H9 (cell line): ENCODE data around the gene WDR59. TPM values are rescaled to one million over a fixed set of nuclear protein-coding genes. Genes with fewer than 3 reads are reported as not detected.

Source experiments
- DNase-seq: peaks from one replicate; pipeline ENCODE4 v3.0.0-alpha.2; 2017
- H2AFZ ChIP-seq: one replicate; pipeline ENCODE4 v1.6.1; 2013; ENCODE audit warnings: mild to moderate bottlenecking, low read length, control low read depth, moderate library complexity
- H2AK5ac ChIP-seq: 2 replicates; pipeline ENCODE4 v1.6.1; 2013; ENCODE audit warnings: low read length, control low read depth, mixed read lengths; ENCODE audit not compliant: insufficient read length
- H2BK120ac ChIP-seq: one replicate; pipeline ENCODE4 v1.6.1; 2013; ENCODE audit warnings: low read depth, mild to moderate bottlenecking, low read length, control low read depth, inconsistent platforms; ENCODE audit not compliant: poor library complexity, severe bottlenecking
- H2BK12ac ChIP-seq: 2 replicates; pipeline ENCODE4 v1.6.1; 2013; ENCODE audit warnings: low read length, control low read depth, mixed read lengths, low read depth; ENCODE audit not compliant: insufficient read length
- H2BK15ac ChIP-seq: 2 replicates; pipeline ENCODE4 v1.6.1; 2013; ENCODE audit warnings: low read depth, low read length, control low read depth
- H2BK20ac ChIP-seq: one replicate; pipeline ENCODE4 v1.6.1; 2013; ENCODE audit warnings: low read depth, mild to moderate bottlenecking, low read length, control low read depth, inconsistent platforms; ENCODE audit not compliant: poor library complexity, severe bottlenecking
- H2BK5ac ChIP-seq: 2 replicates; pipeline ENCODE4 v1.6.1; 2013; ENCODE audit warnings: low read length, control low read depth, mixed read lengths; ENCODE audit not compliant: insufficient read length
- H3K14ac ChIP-seq: 2 replicates; pipeline ENCODE4 v1.6.1; 2013; ENCODE audit warnings: low read length, control low read depth; ENCODE audit not compliant: insufficient read depth
- H3K18ac ChIP-seq: 2 replicates; pipeline ENCODE4 v1.6.1; 2013; ENCODE audit warnings: low read depth, mild to moderate bottlenecking, mixed read lengths, low read length, control low read depth; ENCODE audit not compliant: insufficient read length
- H3K23ac ChIP-seq: 2 replicates; pipeline ENCODE4 v1.6.1; 2013; ENCODE audit warnings: low read length, control low read depth, mixed read lengths, low read depth; ENCODE audit not compliant: insufficient read length
- H3K23me2 ChIP-seq: 2 replicates; pipeline ENCODE4 v1.6.1; 2013; ENCODE audit warnings: low read depth, mild to moderate bottlenecking, mixed read lengths, low read length, control low read depth; ENCODE audit not compliant: insufficient read length, poor library complexity, severe bottlenecking
- H3K27ac ChIP-seq: 2 replicates; pipeline ENCODE4 v1.5.1; 2013; ENCODE audit warnings: low read length, control low read depth, mixed read lengths, low read depth; ENCODE audit not compliant: insufficient read length
- H3K27me3 ChIP-seq: 2 replicates; pipeline ENCODE4 v1.6.1; 2013; ENCODE audit warnings: low read length, control low read depth, inconsistent platforms; ENCODE audit not compliant: insufficient read depth
- H3K4ac ChIP-seq: 2 replicates; pipeline ENCODE4 v1.6.1; 2013; ENCODE audit warnings: low read depth, mild to moderate bottlenecking, control low read depth, inconsistent platforms, low read length, moderate library complexity
- H3K4me1 ChIP-seq: 2 replicates; pipeline ENCODE4 v1.6.1; 2013; ENCODE audit warnings: low read length, control low read depth, inconsistent platforms; ENCODE audit not compliant: insufficient read depth
- H3K4me2 ChIP-seq: 2 replicates; pipeline ENCODE4 v1.6.1; 2013; ENCODE audit warnings: low read length, control low read depth, mixed read lengths; ENCODE audit not compliant: insufficient read length, insufficient read depth
- H3K56ac ChIP-seq: 2 replicates; pipeline ENCODE4 v1.6.1; 2013; ENCODE audit warnings: low read depth, mild to moderate bottlenecking, mixed read lengths, low read length, control low read depth; ENCODE audit not compliant: insufficient read length
- H3K79me1 ChIP-seq: 2 replicates; pipeline ENCODE4 v1.6.1; 2013; ENCODE audit warnings: low read depth, mild to moderate bottlenecking, moderate library complexity, low read length, control low read depth, inconsistent platforms; ENCODE audit not compliant: insufficient read depth, poor library complexity, severe bottlenecking
- H3K79me2 ChIP-seq: 2 replicates; pipeline ENCODE4 v1.6.1; 2013; ENCODE audit warnings: low read length, control low read depth, inconsistent platforms; ENCODE audit not compliant: insufficient read depth
- H3K9ac ChIP-seq: 2 replicates; pipeline ENCODE4 v1.6.1; 2013; ENCODE audit warnings: low read length, control low read depth, mixed read lengths; ENCODE audit not compliant: insufficient read length; ENCODE audit errors: extremely low read depth
- H3K9me3 ChIP-seq: one replicate; pipeline ENCODE4 v1.6.1; 2013; ENCODE audit warnings: low read depth, low read length, inconsistent platforms; ENCODE audit not compliant: control insufficient read depth
- H3T11ph ChIP-seq: one replicate; pipeline ENCODE4 v1.6.1; 2013; ENCODE audit warnings: mild to moderate bottlenecking, low read length, control low read depth, inconsistent platforms
- H4K20me1 ChIP-seq: one replicate; pipeline ENCODE4 v1.6.1; 2013; ENCODE audit not compliant: control insufficient read depth, insufficient read length, insufficient read depth
- H4K5ac ChIP-seq: 2 replicates; pipeline ENCODE4 v1.6.1; 2013; ENCODE audit warnings: low read depth, mild to moderate bottlenecking, mixed read lengths, low read length, control low read depth; ENCODE audit not compliant: insufficient read length
- H4K8ac ChIP-seq: replicated peaks from 2 replicates; pipeline ENCODE4 v1.6.1; 2013; ENCODE audit warnings: low read length, control low read depth, mixed read lengths, low read depth; ENCODE audit not compliant: insufficient read length
- H4K91ac ChIP-seq: 2 replicates; pipeline ENCODE4 v1.6.1; 2013; ENCODE audit warnings: low read depth, mild to moderate bottlenecking, moderate library complexity, mixed read lengths, low read length, control low read depth; ENCODE audit not compliant: insufficient read length
- H3K27ac Mint-ChIP-seq, 3 experiments: 2 replicates in 2 of 3; 3 replicates in 1 of 3; pipeline ENCODE4 v1.8.0; 2020 to 2021; ENCODE audit warnings: mixed read lengths in 3 of 3, mild to moderate bottlenecking in 1 of 3, moderate library complexity in 1 of 3
- H3K27me3 Mint-ChIP-seq: 2 replicates; pipeline ENCODE4 v1.8.0; 2021; ENCODE audit warnings: low read depth, mild to moderate bottlenecking, moderate library complexity, mixed read lengths
- H3K36me3 Mint-ChIP-seq, 3 experiments: 2 replicates in 2 of 3; 3 replicates in 1 of 3; pipeline ENCODE4 v1.8.0; 2020 to 2021; ENCODE audit warnings: low read depth in 3 of 3, mixed read lengths in 3 of 3; ENCODE audit not compliant: insufficient read depth in 1 of 3
- H3K4me1 Mint-ChIP-seq, 2 experiments: 2 replicates each; pipeline ENCODE4 v1.8.0; 2020; ENCODE audit warnings: mixed read lengths in 2 of 2
- H3K4me3 Mint-ChIP-seq, 2 experiments: 2 replicates in 1 of 2; 3 replicates in 1 of 2; pipeline ENCODE4 v1.8.0; 2020 to 2021; ENCODE audit warnings: mild to moderate bottlenecking in 2 of 2, mixed read lengths in 2 of 2, moderate library complexity in 1 of 2
- H3K9me3 Mint-ChIP-seq, 2 experiments: 2 replicates in 1 of 2; 3 replicates in 1 of 2; pipeline ENCODE4 v1.8.0; 2020; ENCODE audit warnings: mild to moderate bottlenecking in 2 of 2, mixed read lengths in 2 of 2, moderate library complexity in 1 of 2
- WGBS: extraction: QIAGEN DNeasy Blood & Tissue Kit; methylation state at CpG from one replicate; pipeline ENCODE4 v1.1.7; 2013; ENCODE audit warnings: missing lambda C conversion rate, low lambda C conversion rate, mixed read lengths; ENCODE audit not compliant: insufficient read length; ENCODE audit errors: extremely low coverage; 5-methylcytosine and 5-hydroxymethylcytosine counted together
- total RNA-seq: library from RNA; stranded (reverse); gene quantifications from 2 replicates; pipeline ENCODE4 v1.2.1, GENCODE V29; 2021
- TF ChIP-seq, protein P1 (sequence below): fragments of 200-600 bp; sonication (generic); conservative IDR thresholded peaks from 3 replicates; pipeline ENCODE4 v1.8.0; 2021; ENCODE audit warnings: antibody characterized with exemption, mild to moderate bottlenecking

Gene WDR59
- total RNA-seq, 1 experiment from 2014 or later = 97.5 TPM

GRCh38 chr16:75025761-75026160, 40.8 kb upstream of the WDR59 start:
- no peak overlapping the region for H3K18ac ChIP-seq

More at GRCh38 chr16:75025761-75026160, 40.8 kb upstream of the WDR59 start:
- Histone ChIP-seq H4K8ac (no peak overlapping the region), H2AK5ac (no peak overlapping the region), H3K14ac (no peak overlapping the region), H3K4me1 (peaks cover 6% of the 10 kb centered on the region; the same call in 1 of the 2 replicates), H3K79me1 (peaks cover 4% of the 10 kb centered on the region), H2BK5ac (no peak overlapping the region), H3K9ac (no peak overlapping the region), H2BK20ac (no peak overlapping the region), H2BK15ac (no peak overlapping the region), H4K5ac (no peak overlapping the region), H3K23ac (no peak overlapping the region), H3K9me3 (no peaks in the 10 kb centered on the region), H3K79me2 (peaks cover 6% of the 10 kb centered on the region; the same call in 1 of the 2 replicates), H3K4ac (no peak overlapping the region), H3K27me3 (no peaks in the 10 kb centered on the region), H3K23me2 (no peaks in the 10 kb centered on the region), H2BK120ac (no peak overlapping the region), H2AFZ (no peak overlapping the region), H4K20me1 (no peaks in the 10 kb centered on the region), H3T11ph (no peak overlapping the region), H3K56ac (no peak overlapping the region), H3K27ac (no peak overlapping the region), H3K4me2 (no peak overlapping the region), H2BK12ac (no peak overlapping the region), H4K91ac (no peak overlapping the region)
- peaks cover 4 to 10% of the 10 kb centered on the region in 2 experiments; a peak in 3 of 4 replicates for H3K4me1 Mint-ChIP-seq
- peak overlapping the region in 1 of 3 experiments; percentile 61; a peak in 1 of 7 replicates for H3K27ac Mint-ChIP-seq
- no peaks in the 10 kb centered on the region for H3K27me3 Mint-ChIP-seq
- no peak for DNase-seq
- peaks cover 13 to 14% of the 10 kb centered on the region in 2 experiments for H3K9me3 Mint-ChIP-seq
- no peak overlapping the region for H3K4me3 Mint-ChIP-seq
- TF ChIP-seq, protein P1, sequence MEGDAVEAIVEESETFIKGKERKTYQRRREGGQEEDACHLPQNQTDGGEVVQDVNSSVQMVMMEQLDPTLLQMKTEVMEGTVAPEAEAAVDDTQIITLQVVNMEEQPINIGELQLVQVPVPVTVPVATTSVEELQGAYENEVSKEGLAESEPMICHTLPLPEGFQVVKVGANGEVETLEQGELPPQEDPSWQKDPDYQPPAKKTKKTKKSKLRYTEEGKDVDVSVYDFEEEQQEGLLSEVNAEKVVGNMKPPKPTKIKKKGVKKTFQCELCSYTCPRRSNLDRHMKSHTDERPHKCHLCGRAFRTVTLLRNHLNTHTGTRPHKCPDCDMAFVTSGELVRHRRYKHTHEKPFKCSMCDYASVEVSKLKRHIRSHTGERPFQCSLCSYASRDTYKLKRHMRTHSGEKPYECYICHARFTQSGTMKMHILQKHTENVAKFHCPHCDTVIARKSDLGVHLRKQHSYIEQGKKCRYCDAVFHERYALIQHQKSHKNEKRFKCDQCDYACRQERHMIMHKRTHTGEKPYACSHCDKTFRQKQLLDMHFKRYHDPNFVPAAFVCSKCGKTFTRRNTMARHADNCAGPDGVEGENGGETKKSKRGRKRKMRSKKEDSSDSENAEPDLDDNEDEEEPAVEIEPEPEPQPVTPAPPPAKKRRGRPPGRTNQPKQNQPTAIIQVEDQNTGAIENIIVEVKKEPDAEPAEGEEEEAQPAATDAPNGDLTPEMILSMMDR = no peak
- peaks cover 14 to 33% (median 15%) of the 10 kb centered on the region in 3 experiments for H3K36me3 Mint-ChIP-seq
- no CpG with 5 or more reads among the region's 3 CpGs for WGBS
